ENCODE data around the gene COPE.

- TF ChIP-seq CTCF (IDR thresholded peaks at IDR 0.05) (no peak), TCF7L2 (IDR thresholded peaks at IDR 0.05; ENCODE audit: low read depth, low read length) (no peak), REST (IDR thresholded peaks at IDR 0.05; ENCODE audit: insufficient read depth in 1 of 2, low read depth in 2 of 2, low read length in 1 of 2) (no peak), SIN3A (IDR thresholded peaks at IDR 0.05; ENCODE audit: borderline replicate concordance, insufficient read depth, low read depth, low read length) (no peak), POLR2AphosphoS5 (IDR thresholded peaks at IDR 0.05; ENCODE audit: low read depth, low read length) (no peak)
These were observed 51.4 kb downstream of the COPE start for GRCh38 chr19:18867751-18868150.

Measured in Panc1 (cell line).